AML-193 (cell line): Measurements from ENCODE around the gene IGF2BP2.
"Not testable (repeated sequence)": the region's sequence is repeated elsewhere in the genome, so short reads cannot be mapped to it uniquely, and the experiment has no call there.

ENCODE experiments used
- DNase-seq, 2 experiments: peaks; one replicate each; lab custom pipeline; 2025; lab: John Stamatoyannopoulos, UW

IGF2BP2 gene

GRCh38 chr3:185711255-185711870, 113.5 kb downstream of the IGF2BP2 start:
- DNase-seq, result no peak

- no peak for DNase-seq
These were observed 115.4 kb downstream of the IGF2BP2 start for GRCh38 chr3:185709251-185709955.

- DNase-seq, result no peak
These were observed 116.5 kb downstream of the IGF2BP2 start for GRCh38 chr3:185708392-185708791.

GRCh38 chr3:185705498-185705897, 119.3 kb downstream of the IGF2BP2 start:
- no peak for DNase-seq

GRCh38 chr3:185702262-185703225, 122.3 kb downstream of the IGF2BP2 start:
- no peak for DNase-seq

GRCh38 chr3:185701611-185702261, 123.1 kb downstream of the IGF2BP2 start:
- DNase-seq, result no peak

- DNase-seq, result no peak
These were observed 124.9 kb downstream of the IGF2BP2 start for GRCh38 chr3:185699927-185700326.

- not testable (repeated sequence) for DNase-seq
These were observed 127.6 kb downstream of the IGF2BP2 start for GRCh38 chr3:185697228-185697627.

GRCh38 chr3:185696039-185696438, 128.8 kb downstream of the IGF2BP2 start:
- DNase-seq, result no peak

- no peak for DNase-seq
These were observed 130.7 kb downstream of the IGF2BP2 start for GRCh38 chr3:185693985-185694653.

GRCh38 chr3:185691622-185692021, 133.2 kb downstream of the IGF2BP2 start:
- DNase-seq, result no peak

- no peak for DNase-seq
These were observed 137.5 kb downstream of the IGF2BP2 start for GRCh38 chr3:185687271-185687878.

GRCh38 chr3:185685231-185686035, 139.4 kb downstream of the IGF2BP2 start:
- no peak for DNase-seq

GRCh38 chr3:185680231-185680630, 144.6 kb downstream of the IGF2BP2 start:
- no peak for DNase-seq

- DNase-seq, result no peak
These were observed 146.8 kb downstream of the IGF2BP2 start for GRCh38 chr3:185678027-185678426.

- DNase-seq, result peak; percentile 44 to 59
These were observed 147.6 kb downstream of the IGF2BP2 start for GRCh38 chr3:185677146-185677829.

GRCh38 chr3:185667574-185667973, 157.3 kb downstream of the IGF2BP2 start:
- no peak for DNase-seq

- DNase-seq, result no peak
These were observed 160.9 kb downstream of the IGF2BP2 start for GRCh38 chr3:185663929-185664328.

- DNase-seq, result no peak
These were observed 163.1 kb downstream of the IGF2BP2 start for GRCh38 chr3:185661772-185662171.

- not testable (repeated sequence) for DNase-seq
These were observed 163.5 kb downstream of the IGF2BP2 start for GRCh38 chr3:185661296-185661695.
